Smooth muscle cell of the coronary artery (primary cell): ENCODE results near the gene CYB5R4. TPM values are rescaled to one million over a fixed set of nuclear protein-coding genes. Genes with fewer than 3 reads are reported as not detected.

Experiments used
- total RNA-seq: library from RNA; depleted of rRNA; stranded (reverse); fragments of >200 nt; gene quantifications from 2 replicates; pipeline ENCODE4 v1.2.3, GENCODE V29; 2014; ENCODE audit warnings: low replicate concordance

Gene CYB5R4
- 2.1 and 2.7 TPM in 2 replicates for total RNA-seq

DNA sequence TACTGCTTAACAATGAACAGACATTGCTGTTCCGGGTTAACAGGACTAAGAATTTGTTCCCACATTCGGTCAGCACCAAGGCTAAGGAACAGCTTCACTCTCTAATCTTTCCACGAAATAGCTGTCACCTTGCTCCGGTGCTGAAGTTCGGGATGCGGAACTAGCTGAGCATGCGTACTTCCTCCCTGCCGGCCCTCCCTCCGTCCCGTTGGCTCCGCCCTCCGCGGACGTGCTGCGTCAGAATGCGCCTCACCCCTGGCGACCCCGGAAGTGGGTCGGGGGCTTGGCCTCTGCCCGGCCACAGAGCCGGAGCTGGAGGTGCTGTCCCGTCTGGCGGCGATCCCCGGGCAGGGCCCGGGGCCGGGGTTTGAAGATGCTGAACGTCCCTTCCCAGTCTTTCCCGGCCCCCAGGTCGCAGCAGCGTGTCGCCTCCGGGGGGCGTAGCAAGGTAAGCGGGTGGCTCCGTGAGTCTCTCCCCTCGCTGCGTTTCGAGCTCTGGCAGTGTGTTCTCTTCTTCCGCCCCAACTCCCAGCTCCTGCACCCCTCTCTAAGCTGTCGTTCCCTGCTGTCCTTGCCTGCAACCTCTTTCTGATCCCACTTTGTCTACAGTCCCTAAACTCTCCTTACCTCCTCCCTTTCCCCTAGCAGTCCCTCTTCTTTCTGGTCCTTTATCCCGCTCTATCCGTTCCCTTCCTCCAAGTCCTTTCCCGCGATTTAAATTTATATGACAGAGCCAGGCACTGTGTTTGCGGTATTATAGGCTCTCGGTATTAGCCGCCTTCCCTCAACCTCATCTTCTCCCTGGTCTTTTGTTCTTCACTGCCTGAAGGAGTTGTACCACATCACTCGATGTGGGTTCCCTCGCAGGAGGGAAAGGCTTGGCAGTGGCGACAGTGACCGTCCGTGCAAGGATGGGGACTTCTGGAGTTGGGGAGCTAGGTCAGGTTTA is at the start of gene CYB5R4:
CYB5R4 (plus strand) TSS at position 280 of the 949 bp plus-strand sequence; CDS start at position 374, 94 bp downstream.

GRCh38 chr6:83853178-83854000 is 6.1 kb upstream of the CYB5R4 start, which contains the start of gene RIPPLY2:
RIPPLY2 (plus strand) TSS chr6:83853360; CDS start chr6:83853417, 57 bp downstream.

Other genes starting within 250 kb of the CYB5R4 start
- under 0.01 TPM in 1 of 2 replicates, not detected in the other for gene SNAP91, start 150.6 kb upstream of the CYB5R4 start, total RNA-seq
- gene RIPPLY2, start 6.3 kb upstream of the CYB5R4 start, total RNA-seq: under 0.01 TPM in 1 of 2 replicates, not detected in the other
- gene MRAP2, start 174.1 kb downstream of the CYB5R4 start, total RNA-seq: 1.7 and 6.3 TPM in 2 replicates